ENCODE measurements around the gene NDFIP2. TPM values are rescaled to one million over a fixed set of nuclear protein-coding genes. Genes with fewer than 3 reads are reported as not detected.
A peak's percentile ranks its signal among the peaks of the same experiment; 100 is the strongest.

Gene NDFIP2
- total RNA-seq, 1 donor from 2014 or later: 30.0 TPM

GRCh38 chr13:79512950-79513349, 32.0 kb downstream of the NDFIP2 start:
- no peak for TF ChIP-seq CTCF (IDR thresholded peaks at IDR 0.05)
- intact Hi-C loops (cut with DNase I): no loop called here

GRCh38 chr13:79516595-79516994, 35.6 kb downstream of the NDFIP2 start:
- Histone ChIP-seq H3K4me1 (peaks cover 5% of the 10 kb centered on the region), H3K36me3 (peaks cover 7% of the 10 kb centered on the region), H3K9me3 (no peaks in the 10 kb centered on the region), H3K27ac (no peak overlapping the region), H3K27me3 (ENCODE audit: low read depth) (no peaks in the 10 kb centered on the region), H3K4me3 (no peak overlapping the region)
- TF ChIP-seq CTCF (IDR thresholded peaks at IDR 0.05): no peak
- ATAC-seq: no peak
- intact Hi-C loops (cut with DNase I): no loop called here
- no peak for DNase-seq

More at GRCh38 chr13:79512950-79513349, 32.0 kb downstream of the NDFIP2 start:
- Histone ChIP-seq H3K27ac (no peak overlapping the region), H3K4me3 (no peak overlapping the region), H3K4me1 (peaks cover 5% of the 10 kb centered on the region), H3K36me3 (no peaks in the 10 kb centered on the region), H3K27me3 (ENCODE audit: low read depth) (no peaks in the 10 kb centered on the region), H3K9me3 (no peaks in the 10 kb centered on the region)
- DNase-seq (no peak), ATAC-seq (no peak)

- Histone ChIP-seq H3K27me3 (ENCODE audit: low read depth) (no peaks in the 10 kb centered on the region), H3K4me1 (peaks cover 5% of the 10 kb centered on the region), H3K36me3 (peaks cover 7% of the 10 kb centered on the region), H3K9me3 (no peaks in the 10 kb centered on the region), H3K27ac (no peak overlapping the region), H3K4me3 (no peak overlapping the region)
- no peak for DNase-seq
- no peak for TF ChIP-seq CTCF (IDR thresholded peaks at IDR 0.05)
- ATAC-seq: no peak
- intact Hi-C loops (cut with DNase I): no loop called here
Measured at GRCh38 chr13:79519255-79519654, 38.3 kb downstream of the NDFIP2 start.

GRCh38 chr13:79522583-79522982, 41.6 kb downstream of the NDFIP2 start:
- no peaks in the 10 kb centered on the region for H3K4me1 ChIP-seq
- peak in 1 of 2 donors; percentile 49 for ATAC-seq
- no peaks in the 10 kb centered on the region for H3K27me3 ChIP-seq (ENCODE audit: low read depth)
- no peaks in the 10 kb centered on the region for H3K9me3 ChIP-seq
- no peak overlapping the region for H3K27ac ChIP-seq
- intact Hi-C loops (cut with DNase I): no loop called here
- TF ChIP-seq CTCF (IDR thresholded peaks at IDR 0.05): no peak
- H3K36me3 ChIP-seq: peaks cover 7% of the 10 kb centered on the region
- DNase-seq: no peak
- no peak overlapping the region for H3K4me3 ChIP-seq

GRCh38 chr13:79525064-79525857, 44.3 kb downstream of the NDFIP2 start:
- Histone ChIP-seq H3K4me3 (no peak overlapping the region), H3K36me3 (peaks cover 7% of the 10 kb centered on the region), H3K4me1 (no peaks in the 10 kb centered on the region), H3K27ac (no peak overlapping the region), H3K27me3 (ENCODE audit: low read depth) (no peaks in the 10 kb centered on the region), H3K9me3 (no peaks in the 10 kb centered on the region)
- intact Hi-C loops (cut with DNase I): no loop called here
- DNase-seq (no peak), ATAC-seq (no peak)
- TF ChIP-seq CTCF (IDR thresholded peaks at IDR 0.05): no peak

Measured in lower lobe of right lung (tissue), 2 donors.